Epidermal melanocyte (primary cell): ENCODE results near the gene RNPEPL1.

Experiments used
- DNase-seq: peaks from one replicate; pipeline ENCODE4 v3.0.0; 2011; ENCODE audit warnings: low spot score; ENCODE audit not compliant: insufficient read length

The RNPEPL1 gene

GRCh38 chr2:240576036-240576435 is 7.8 kb downstream of the RNPEPL1 start:
- DNase-seq, result peak; percentile 2

DNA sequence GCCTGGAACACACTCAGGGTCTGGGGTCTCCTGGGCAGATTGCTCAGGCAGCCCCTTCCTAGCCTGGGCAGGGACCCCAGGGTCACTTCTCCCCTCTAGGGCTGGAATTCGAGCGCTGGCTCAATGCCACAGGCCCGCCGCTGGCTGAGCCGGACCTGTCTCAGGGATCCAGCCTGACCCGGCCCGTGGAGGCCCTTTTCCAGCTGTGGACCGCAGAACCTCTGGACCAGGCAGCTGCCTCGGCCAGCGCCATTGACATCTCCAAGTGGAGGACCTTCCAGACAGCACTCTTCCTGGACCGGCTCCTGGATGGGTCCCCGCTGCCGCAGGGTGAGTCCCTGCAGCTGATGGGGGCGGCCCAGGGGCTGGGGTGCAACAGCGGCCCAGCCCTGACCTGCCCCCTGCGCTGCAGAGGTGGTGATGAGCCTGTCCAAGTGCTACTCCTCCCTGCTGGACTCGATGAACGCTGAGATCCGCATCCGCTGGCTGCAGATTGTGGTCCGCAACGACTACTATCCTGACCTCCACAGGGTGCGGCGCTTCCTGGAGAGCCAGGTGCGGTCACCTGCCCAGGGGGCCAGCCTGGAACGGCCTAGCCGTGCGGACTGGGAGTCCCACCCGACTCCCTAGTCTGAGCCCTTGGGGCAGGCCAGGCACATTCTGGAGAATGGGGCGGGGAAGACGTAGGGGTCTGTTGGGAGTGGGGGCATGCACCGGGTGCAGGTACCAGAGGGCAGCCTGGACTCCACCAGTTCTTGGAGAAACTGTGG is 8.3 kb downstream of the RNPEPL1 start:
- peak; percentile 9 for DNase-seq

DNA sequence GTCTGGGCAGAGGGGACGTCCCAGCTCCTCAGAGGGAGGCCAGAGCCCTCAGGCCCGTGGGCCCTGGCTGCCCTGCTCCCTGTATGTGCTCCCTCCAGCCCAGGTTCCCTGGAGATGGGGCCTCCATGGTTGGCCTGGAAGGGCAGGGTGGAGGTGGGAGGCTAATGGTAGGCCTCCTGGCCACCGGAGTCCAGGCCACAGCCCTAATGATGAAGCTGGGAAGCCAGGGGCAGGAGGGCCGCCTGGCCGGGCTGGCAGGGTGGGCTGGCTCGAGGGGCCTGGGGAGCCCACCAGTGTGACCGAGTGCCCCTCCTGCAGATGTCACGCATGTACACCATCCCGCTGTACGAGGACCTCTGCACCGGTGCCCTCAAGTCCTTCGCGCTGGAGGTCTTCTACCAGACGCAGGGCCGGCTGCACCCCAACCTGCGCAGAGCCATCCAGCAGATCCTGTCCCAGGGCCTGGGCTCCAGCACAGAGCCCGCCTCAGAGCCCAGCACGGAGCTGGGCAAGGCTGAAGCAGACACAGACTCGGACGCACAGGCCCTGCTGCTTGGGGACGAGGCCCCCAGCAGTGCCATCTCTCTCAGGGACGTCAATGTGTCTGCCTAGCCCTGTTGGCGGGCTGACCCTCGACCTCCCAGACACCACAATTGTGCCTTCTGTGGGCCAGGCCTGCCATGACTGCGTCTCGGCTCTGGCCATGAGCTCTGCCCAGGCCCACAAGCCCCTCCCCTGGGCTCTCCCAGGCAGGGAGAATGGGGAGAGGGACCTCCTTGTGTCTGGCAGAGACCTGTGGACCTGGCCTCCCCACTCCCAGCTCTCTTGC is 9.2 kb downstream of the RNPEPL1 start:
- no peak for DNase-seq

GRCh38 chr2:240578110-240578450 is 9.8 kb downstream of the RNPEPL1 start:
- DNase-seq, result no peak

GRCh38 chr2:240578488-240578887 is 10.2 kb downstream of the RNPEPL1 start:
- DNase-seq, result no peak

DNA sequence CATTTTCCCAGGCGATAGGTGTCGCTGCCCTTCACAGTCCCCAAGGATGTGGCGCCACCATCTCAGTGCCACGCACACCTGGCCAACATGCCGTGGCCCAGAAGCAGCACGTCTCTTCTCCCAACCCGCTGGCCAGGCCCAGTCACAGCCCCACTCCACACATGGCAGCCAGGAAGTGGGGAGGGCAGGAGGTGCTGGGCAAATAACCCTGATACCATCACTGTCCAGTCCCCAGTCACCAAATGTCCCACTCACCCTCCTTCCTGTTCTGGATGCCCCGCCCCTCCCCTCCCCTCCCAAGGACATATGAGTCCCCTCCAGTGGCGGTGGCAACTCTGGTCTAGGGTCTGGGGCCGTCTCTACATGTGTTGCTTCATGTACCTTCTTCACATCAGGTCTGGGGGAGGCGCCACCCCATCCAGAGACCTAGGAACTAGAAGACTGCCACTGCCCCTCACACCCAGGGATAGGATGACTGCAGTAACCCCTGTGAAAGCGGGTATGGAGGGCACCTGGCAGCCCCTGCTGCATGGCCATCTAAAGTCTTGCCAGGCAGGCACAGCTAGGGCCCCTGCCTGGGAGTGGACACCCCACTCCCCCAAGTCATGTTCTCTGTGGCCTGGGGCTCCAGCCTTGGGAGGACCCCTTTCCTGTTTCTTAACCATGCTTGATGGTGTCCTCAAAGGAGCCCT is 10.9 kb downstream of the RNPEPL1 start:
- no peak for DNase-seq

DNA sequence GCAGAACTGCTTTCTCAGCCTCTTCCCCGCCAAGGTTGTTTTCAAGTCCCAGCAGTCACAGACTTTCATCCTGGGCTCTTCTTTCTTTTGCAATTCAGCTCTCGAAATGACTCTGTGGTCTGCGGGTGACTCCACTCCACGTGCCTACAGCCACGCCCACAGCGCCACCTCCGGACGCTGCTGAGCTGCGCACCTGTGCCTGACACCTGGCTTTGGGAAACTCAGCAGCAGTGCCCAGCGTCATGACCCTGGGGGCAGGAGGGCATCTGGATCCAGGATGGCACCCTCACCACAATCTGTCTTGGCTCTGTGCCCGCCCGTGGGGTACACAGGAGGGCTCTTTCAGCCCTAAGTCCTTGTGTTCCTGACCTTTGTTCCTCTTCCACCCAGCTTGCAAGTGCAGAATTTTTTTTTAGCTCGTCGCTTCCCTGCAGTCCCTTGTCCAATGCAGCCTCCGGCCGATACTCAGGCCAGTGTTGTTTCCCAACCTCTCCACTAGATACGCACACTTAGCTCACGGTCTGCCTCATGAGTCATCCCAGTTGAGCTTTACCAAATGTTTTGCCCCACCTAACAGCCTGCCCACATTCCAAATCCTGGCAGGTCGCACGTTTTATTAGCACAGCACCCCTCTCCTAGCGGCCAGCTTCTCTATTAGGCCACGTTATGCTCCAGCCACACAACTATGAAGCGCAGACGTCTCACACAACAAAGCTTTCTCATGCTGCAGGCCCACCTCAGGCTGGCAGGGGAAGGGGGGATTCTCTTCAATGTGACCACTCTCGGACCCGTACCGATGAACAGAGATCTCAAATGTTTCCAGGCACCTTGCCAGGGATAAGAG is 11.7 kb downstream of the RNPEPL1 start:
- peak; percentile 8 for DNase-seq

DNA sequence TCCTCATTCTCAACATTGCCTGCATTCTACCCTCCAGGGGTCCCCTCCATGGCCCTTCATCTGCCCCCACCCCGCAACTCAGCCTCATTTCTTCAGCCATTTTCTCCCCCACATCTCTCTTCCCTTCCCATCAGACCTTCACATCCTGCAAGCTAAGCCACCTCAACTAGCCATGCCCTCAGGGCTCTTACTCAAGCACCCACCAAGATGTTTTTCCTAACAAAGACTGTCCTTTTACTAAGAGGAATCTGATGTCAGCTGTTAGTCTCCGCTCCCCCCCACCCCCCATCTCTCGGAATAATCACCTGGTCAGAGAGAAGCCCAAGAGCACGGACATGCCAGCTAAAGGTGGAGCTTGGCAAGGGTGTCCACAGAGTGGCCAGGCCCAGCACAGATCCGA is 13.5 kb downstream of the RNPEPL1 start:
- no peak for DNase-seq

GRCh38 chr2:240582781-240583180 is 14.5 kb downstream of the RNPEPL1 start:
- no peak for DNase-seq

DNA sequence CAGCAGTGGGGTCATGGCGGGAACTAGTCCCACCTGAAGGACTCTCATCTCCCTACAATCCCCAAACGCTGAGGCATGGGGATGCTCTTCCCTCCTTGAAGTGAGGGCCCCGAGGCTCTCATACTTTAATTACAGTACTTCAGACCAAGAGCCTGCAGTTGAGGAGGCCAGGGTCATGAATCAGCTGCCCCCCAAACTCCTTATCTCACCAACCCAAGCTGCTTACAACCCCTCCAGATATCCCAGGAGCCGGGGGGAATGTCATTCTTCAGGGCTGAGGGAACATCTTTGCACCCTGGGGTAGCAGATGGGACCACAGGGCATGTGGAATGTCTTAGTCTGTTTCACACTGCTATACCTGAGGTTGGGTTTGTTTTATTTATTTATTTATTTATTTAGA is 15.5 kb downstream of the RNPEPL1 start:
- no peak for DNase-seq

DNA sequence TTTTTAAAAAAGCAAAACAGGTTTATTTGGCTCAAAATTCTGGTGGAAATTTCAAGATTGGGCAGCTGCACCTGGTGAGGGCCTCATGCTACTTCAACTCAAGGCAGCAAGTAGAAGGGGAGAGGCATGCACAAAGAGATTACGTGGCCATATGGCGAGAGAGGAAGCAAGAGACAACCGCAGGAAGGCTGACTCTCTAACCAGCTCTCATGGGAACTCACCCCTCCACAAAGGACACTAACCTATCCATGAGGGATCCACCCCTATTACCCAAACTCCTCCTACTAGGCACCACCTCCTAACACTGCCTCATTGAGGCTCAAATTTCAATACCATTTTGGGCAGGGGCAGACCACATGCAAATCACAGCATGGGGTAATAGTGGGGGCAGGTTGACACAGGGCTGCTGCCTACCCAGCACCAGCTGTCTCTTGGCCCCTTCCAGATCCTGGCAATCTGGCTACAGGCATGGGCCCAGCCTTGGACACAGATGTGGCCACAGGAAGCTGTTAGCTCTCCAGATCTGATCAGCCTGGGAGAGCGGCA is 16.3 kb downstream of the RNPEPL1 start:
- peak; percentile 14 for DNase-seq

- DNase-seq, result no peak
These were observed 16.8 kb downstream of the RNPEPL1 start for GRCh38 chr2:240585101-240585500.

- DNase-seq, result peak; percentile 5
These were observed 17.5 kb downstream of the RNPEPL1 start for GRCh38 chr2:240585681-240586197.

GRCh38 chr2:240586198-240586918 is 18.1 kb downstream of the RNPEPL1 start, which contains the start of gene CAPN10:
Gene CAPN10, plus strand, starts transcription at chr2:240586734. Its CDS starts 178 bp downstream, at chr2:240586912.
- DNase-seq, result peak; percentile 95

DNA sequence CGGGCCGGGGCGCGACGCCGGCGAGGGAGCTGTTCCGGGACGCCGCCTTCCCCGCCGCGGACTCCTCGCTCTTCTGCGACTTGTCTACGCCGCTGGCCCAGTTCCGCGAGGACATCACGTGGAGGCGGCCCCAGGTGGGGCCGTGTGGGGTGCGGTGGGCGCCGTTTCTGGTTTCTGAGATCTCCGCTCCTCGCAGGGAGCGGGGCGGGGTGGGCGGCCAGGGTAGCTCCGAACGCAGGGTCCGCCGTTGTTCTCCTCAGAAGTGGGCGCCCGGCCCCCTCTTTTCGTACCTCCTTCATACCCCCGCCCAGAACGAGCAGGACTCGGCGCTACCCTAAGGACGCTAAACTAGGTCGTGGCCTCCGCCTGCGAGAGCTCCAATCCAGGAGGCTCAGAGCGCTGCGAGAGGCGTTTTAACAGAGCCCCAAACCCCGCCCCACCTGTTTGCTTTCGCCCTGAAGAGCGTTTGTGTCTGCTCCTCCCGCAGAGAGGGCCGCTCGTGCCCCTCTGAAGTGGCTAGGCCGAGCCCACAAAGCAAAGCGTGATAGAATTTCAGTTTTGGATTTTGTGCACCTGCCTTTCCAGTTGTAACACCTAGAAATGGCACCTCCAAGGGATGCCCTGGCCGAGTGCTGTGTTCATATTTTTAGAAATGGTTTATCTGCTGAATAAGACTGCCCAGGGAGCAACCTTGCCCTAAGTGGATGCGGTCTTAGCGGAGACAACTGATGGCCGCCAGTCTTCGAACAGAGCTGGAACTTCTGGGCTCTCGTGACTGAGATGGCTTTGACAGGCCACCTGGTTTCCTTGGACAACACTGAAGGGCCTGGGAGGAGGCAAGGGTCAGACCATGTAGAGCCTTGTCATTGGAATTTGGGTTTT is 18.9 kb downstream of the RNPEPL1 start:
- DNase-seq, result no peak

- DNase-seq, result peak; percentile 1
These were observed 19.8 kb downstream of the RNPEPL1 start for GRCh38 chr2:240588006-240588655.

- peak; percentile 7 for DNase-seq
These were observed 20.4 kb downstream of the RNPEPL1 start for GRCh38 chr2:240588669-240589068.

- no peak for DNase-seq
These were observed 21.1 kb downstream of the RNPEPL1 start for GRCh38 chr2:240589375-240589774.
